BE2C (cell line): ENCODE data around the gene C1orf50.
"Not testable (repeated sequence)": the region's sequence is repeated elsewhere in the genome, so short reads cannot be mapped to it uniquely, and the experiment has no call there.

Experiments used
- DNase-seq: peaks from one replicate; pipeline ENCODE4 v3.0.0-alpha.2; 2020
- H3K27me3 ChIP-seq: fragments of 250-450 bp; sonication (Bioruptor Pico); 2 replicates; pipeline ENCODE4 v1.5.1; 2020; ENCODE audit warnings: mild to moderate bottlenecking
- H3K36me3 ChIP-seq: fragments of 250-450 bp; sonication (Bioruptor Pico); 2 replicates; pipeline ENCODE4 v1.5.1; 2020; ENCODE audit warnings: mild to moderate bottlenecking
- H3K4me1 ChIP-seq: fragments of 250-450 bp; sonication (Bioruptor Pico); 2 replicates; pipeline ENCODE4 v1.5.1; 2020
- H3K4me3 ChIP-seq: 2 replicates; pipeline ENCODE4 v1.5.1; 2011; ENCODE audit warnings: low read depth, low read length
- H3K9me3 ChIP-seq: fragments of 250-450 bp; sonication (Bioruptor Pico); 2 replicates; pipeline ENCODE4 v1.5.1; 2020
- CTCF ChIP-seq: IDR thresholded peaks from 2 replicates; pipeline ENCODE4 v1.5.1; 2012; ENCODE audit warnings: mild to moderate bottlenecking, low read depth, low read length

C1orf50 gene

GRCh38 chr1:42797414-42797813 lies 30.4 kb downstream of the C1orf50 start:
- Histone ChIP-seq H3K36me3 (no peaks in the 10 kb centered on the region), H3K4me3 (no peak overlapping the region), H3K9me3 (no peaks in the 10 kb centered on the region), H3K27me3 (no peaks in the 10 kb centered on the region), H3K4me1 (no peaks in the 10 kb centered on the region)
- TF ChIP-seq CTCF: no peak
- DNase-seq: no peak

- no peaks in the 10 kb centered on the region for H3K4me1 ChIP-seq
- DNase-seq: no peak
- H3K4me3 ChIP-seq: no peak overlapping the region
- no peaks in the 10 kb centered on the region for H3K9me3 ChIP-seq
- no peak for TF ChIP-seq CTCF
- no peaks in the 10 kb centered on the region for H3K27me3 ChIP-seq
- H3K36me3 ChIP-seq: no peaks in the 10 kb centered on the region
These were observed 30.9 kb downstream of the C1orf50 start for GRCh38 chr1:42797979-42798378.

- Histone ChIP-seq H3K27me3 (no peaks in the 10 kb centered on the region), H3K4me1 (no peaks in the 10 kb centered on the region), H3K36me3 (no peaks in the 10 kb centered on the region), H3K4me3 (no peak overlapping the region), H3K9me3 (no peaks in the 10 kb centered on the region)
- no peak for DNase-seq
- TF ChIP-seq CTCF: no peak
These were observed 34.9 kb downstream of the C1orf50 start for GRCh38 chr1:42801832-42802473.

- DNase-seq: no peak
- no peak for TF ChIP-seq CTCF
These were observed 39.1 kb downstream of the C1orf50 start for GRCh38 chr1:42806171-42806570.

GRCh38 chr1:42806593-42806992 lies 39.5 kb downstream of the C1orf50 start:
- no peak for TF ChIP-seq CTCF
- H3K4me3 ChIP-seq: no peak overlapping the region
- no peaks in the 10 kb centered on the region for H3K9me3 ChIP-seq
- no peaks in the 10 kb centered on the region for H3K36me3 ChIP-seq
- H3K27me3 ChIP-seq: no peaks in the 10 kb centered on the region
- 0 out of 2 replicates have a peak, but pooled peaks cover 3% of the 10 kb centered on the region for H3K4me1 ChIP-seq
- DNase-seq: no peak

More at GRCh38 chr1:42806171-42806570, 39.1 kb downstream of the C1orf50 start:
- Histone ChIP-seq H3K4me1 (0 out of 2 replicates have a peak, but pooled peaks cover under 1% of the 10 kb centered on the region), H3K36me3 (no peaks in the 10 kb centered on the region), H3K9me3 (no peaks in the 10 kb centered on the region), H3K27me3 (no peaks in the 10 kb centered on the region), H3K4me3 (no peak overlapping the region)

GRCh38 chr1:42807056-42807668 lies 40.1 kb downstream of the C1orf50 start:
- 0 out of 2 replicates have a peak, but pooled peaks cover 3% of the 10 kb centered on the region for H3K4me1 ChIP-seq
- no peak for TF ChIP-seq CTCF
- H3K27me3 ChIP-seq: no peaks in the 10 kb centered on the region
- DNase-seq: no peak
- no peaks in the 10 kb centered on the region for H3K9me3 ChIP-seq
- H3K36me3 ChIP-seq: no peaks in the 10 kb centered on the region
- H3K4me3 ChIP-seq: no peak overlapping the region

- not testable (repeated sequence) for H3K4me3 ChIP-seq, H3K36me3 ChIP-seq, H3K27me3 ChIP-seq, DNase-seq, H3K4me1 ChIP-seq, H3K9me3 ChIP-seq
These were observed 47.8 kb downstream of the C1orf50 start for GRCh38 chr1:42814815-42815214.
